Tibial nerve (tissue), 4 donors: ENCODE results near the gene EXD2. TPM values are rescaled to one million over a fixed set of nuclear protein-coding genes. Genes with fewer than 3 reads are reported as not detected.
"Not testable (repeated sequence)": the region's sequence is repeated elsewhere in the genome, so short reads cannot be mapped to it uniquely, and the experiment has no call there.

Source experiments
- DNase-seq, 2 donors: peaks; one replicate each; pipeline ENCODE4 v3.0.0-alpha.2; 2019; ENCODE audit warnings: low spot score in 2 of 2
- H3K27ac ChIP-seq, 4 donors: fragments of 200-600 bp; sonication (generic) in 3 of 4; one replicate each; pipeline ENCODE4 v1.5.1; 2017 to 2019; ENCODE audit warnings: mild to moderate bottlenecking in 1 of 4
- H3K27me3 ChIP-seq, 2 donors: fragments of 200-600 bp; sonication (generic) in 1 of 2; one replicate each; pipeline versions ENCODE4 v1.5.1 to v1.6.0; 2017 to 2019
- H3K36me3 ChIP-seq, 3 donors: fragments of 200-600 bp; sonication (generic); one replicate each; pipeline ENCODE4 v1.5.1; 2018 to 2019
- H3K4me1 ChIP-seq, 4 donors: fragments of 200-600 bp; sonication (generic) in 3 of 4; one replicate each; pipeline ENCODE4 v1.5.1; 2017 to 2019
- H3K4me3 ChIP-seq, 4 donors: fragments of 200-600 bp; sonication (generic) in 3 of 4; one replicate each; pipeline ENCODE4 v1.5.1; 2017 to 2019; ENCODE audit warnings: mild to moderate bottlenecking in 1 of 4, moderate library complexity in 1 of 4
- H3K9me3 ChIP-seq, 4 donors: fragments of 200-600 bp; sonication (generic) in 3 of 4; one replicate each; pipeline ENCODE4 v1.5.1; 2017 to 2019
- CTCF ChIP-seq, 5 experiments: fragments of 200-600 bp in 3 of 5; fragments of 450-650 bp in 2 of 5; sonication (generic) in 3 of 5; IDR thresholded peaks; one replicate each; pipeline ENCODE4 v1.5.1; 2016 to 2019; ENCODE audit warnings: antibody characterized with exemption in 5 of 5, mild to moderate bottlenecking in 3 of 5, moderate library complexity in 2 of 5
- EP300 ChIP-seq, 2 donors: sonication (generic); formaldehyde crosslinking; IDR thresholded peaks; one replicate each; pipeline ENCODE4 v1.6.1; 2017; ENCODE audit warnings: antibody characterized with exemption in 2 of 2, mild to moderate bottlenecking in 1 of 2
- POLR2A ChIP-seq, 2 donors: fragments of 450-650 bp; IDR thresholded peaks; one replicate each; pipeline ENCODE4 v1.6.1; 2017; ENCODE audit warnings: antibody characterized with exemption in 2 of 2, mild to moderate bottlenecking in 2 of 2, moderate library complexity in 2 of 2
- WGBS, 2 donors: methylation state at CpG; one replicate each; pipeline ENCODE4 v1.1.5; 2018; 5-methylcytosine and 5-hydroxymethylcytosine counted together
- total RNA-seq, 4 donors: library from RNA; depleted of rRNA; stranded (reverse); fragments of >200 nt; gene quantifications; one replicate each; pipeline ENCODE4 v1.1.0, GENCODE V29; 2016

Gene EXD2
- total RNA-seq, 4 donors from 2014 or later: 17.4 to 24.7 (median 20.9) TPM

GRCh38 chr14:69274321-69274720 is 83.0 kb downstream of the EXD2 start:
- no peak for DNase-seq
- H3K36me3 ChIP-seq: no peaks in the 10 kb centered on the region
- TF ChIP-seq EP300 (IDR thresholded peaks at IDR 0.05) (no peak), CTCF (IDR thresholded peaks at IDR 0.05) (no peak), POLR2A (IDR thresholded peaks at IDR 0.05) (no peak)
- no peaks in the 10 kb centered on the region for H3K27me3 ChIP-seq
- no peaks in the 10 kb centered on the region for H3K4me1 ChIP-seq
- WGBS, 2 donors: 63 to 70% methylated on average over 2 of the region's 2 CpGs
- no peak overlapping the region for H3K27ac ChIP-seq
- H3K4me3 ChIP-seq: no peak overlapping the region
- no peaks in the 10 kb centered on the region for H3K9me3 ChIP-seq

GRCh38 chr14:69275331-69275730 is 84.0 kb downstream of the EXD2 start:
- no peak overlapping the region for H3K27ac ChIP-seq
- no peaks in the 10 kb centered on the region for H3K4me1 ChIP-seq
- TF ChIP-seq CTCF (IDR thresholded peaks at IDR 0.05) (no peak), EP300 (IDR thresholded peaks at IDR 0.05) (no peak), POLR2A (IDR thresholded peaks at IDR 0.05) (no peak)
- no peak overlapping the region for H3K4me3 ChIP-seq
- H3K36me3 ChIP-seq: no peaks in the 10 kb centered on the region
- no peaks in the 10 kb centered on the region for H3K27me3 ChIP-seq
- no peaks in the 10 kb centered on the region for H3K9me3 ChIP-seq
- no peak for DNase-seq
- 94 to 96% methylated on average over 2 of the region's 2 CpGs for WGBS, 2 donors

- H3K4me1 ChIP-seq, H3K36me3 ChIP-seq, H3K27ac ChIP-seq, DNase-seq, H3K9me3 ChIP-seq, H3K27me3 ChIP-seq, H3K4me3 ChIP-seq: not testable (repeated sequence)
- WGBS, 2 donors: 91 to 99% methylated on average over 3 of the region's 3 CpGs
These were observed 86.1 kb downstream of the EXD2 start for GRCh38 chr14:69277356-69277755.

GRCh38 chr14:69280746-69281291 is 89.5 kb downstream of the EXD2 start:
- TF ChIP-seq EP300 (IDR thresholded peaks at IDR 0.05): no peak
- WGBS, 2 donors: 87 to 93% methylated on average over 9 of the region's 9 CpGs

GRCh38 chr14:69281450-69282169 is 90.3 kb downstream of the EXD2 start:
- Histone ChIP-seq H3K27me3 (no peaks in the 10 kb centered on the region), H3K4me1 (no peaks in the 10 kb centered on the region), H3K9me3 (no peaks in the 10 kb centered on the region), H3K27ac (no peak overlapping the region), H3K36me3 (no peaks in the 10 kb centered on the region), H3K4me3 (no peak overlapping the region)
- 68 to 70% methylated on average over 10 of the region's 10 CpGs for whole genome bisulfite sequencing, 2 donors
- DNase-seq: no peak
- no peak for TF ChIP-seq POLR2A (IDR thresholded peaks at IDR 0.05)
- no peak for TF ChIP-seq EP300 (IDR thresholded peaks at IDR 0.05)

More at GRCh38 chr14:69280746-69281291, 89.5 kb downstream of the EXD2 start:
- H3K27me3 ChIP-seq: no peaks in the 10 kb centered on the region
- H3K36me3 ChIP-seq: no peaks in the 10 kb centered on the region
- DNase-seq: no peak
- H3K27ac ChIP-seq: no peak overlapping the region
- H3K4me1 ChIP-seq: no peaks in the 10 kb centered on the region
- H3K4me3 ChIP-seq: no peak overlapping the region
- no peaks in the 10 kb centered on the region for H3K9me3 ChIP-seq

GRCh38 chr14:69282448-69282847 is 91.2 kb downstream of the EXD2 start:
- WGBS, 2 donors: 92 to 93% methylated on average over 6 of the region's 6 CpGs

More at GRCh38 chr14:69282448-69282847, 91.2 kb downstream of the EXD2 start:
- Histone ChIP-seq H3K4me3 (no peak overlapping the region), H3K4me1 (peaks cover 0 to 5% (median 0%) of the 10 kb centered on the region in 4 donors), H3K9me3 (no peaks in the 10 kb centered on the region), H3K27me3 (no peaks in the 10 kb centered on the region), H3K36me3 (no peaks in the 10 kb centered on the region), H3K27ac (no peak overlapping the region)
- TF ChIP-seq CTCF (IDR thresholded peaks at IDR 0.05): no peak
- TF ChIP-seq EP300 (IDR thresholded peaks at IDR 0.05): no peak
- TF ChIP-seq POLR2A (IDR thresholded peaks at IDR 0.05): no peak
- no peak for DNase-seq
